GM12875 (cell line): ENCODE measurements around the gene KCNT1.

Experiments
- H3K4me3 ChIP-seq: one replicate; pipeline ENCODE4 v1.5.1; 2011; ENCODE audit warnings: low read depth, low read length, control low read depth
- CTCF ChIP-seq: IDR thresholded peaks from 2 replicates; pipeline ENCODE4 v1.5.1; 2011; ENCODE audit warnings: low read depth, mild to moderate bottlenecking, control low read depth, inconsistent platforms, low read length, moderate library complexity, borderline replicate concordance; ENCODE audit not compliant: insufficient read depth

KCNT1 gene

GRCh38 chr9:135749171-135750045 lies 47.4 kb downstream of the KCNT1 start:
- no peak overlapping the region for H3K4me3 ChIP-seq
- no peak for TF ChIP-seq CTCF

GRCh38 chr9:135750786-135751185 lies 48.8 kb downstream of the KCNT1 start:
- no peak overlapping the region for H3K4me3 ChIP-seq
- TF ChIP-seq CTCF, result no peak

- no peak for TF ChIP-seq CTCF
- H3K4me3 ChIP-seq, result no peak overlapping the region
Measured at GRCh38 chr9:135751501-135751900, 49.5 kb downstream of the KCNT1 start.

- H3K4me3 ChIP-seq, result no peak overlapping the region
- TF ChIP-seq CTCF, result no peak
Measured at GRCh38 chr9:135752281-135753204, 50.6 kb downstream of the KCNT1 start.

- no peak for TF ChIP-seq CTCF
Measured at GRCh38 chr9:135753391-135754105, 51.6 kb downstream of the KCNT1 start.

GRCh38 chr9:135756576-135756975 lies 54.6 kb downstream of the KCNT1 start:
- H3K4me3 ChIP-seq, result no peak overlapping the region
- TF ChIP-seq CTCF, result no peak

More at GRCh38 chr9:135753391-135754105, 51.6 kb downstream of the KCNT1 start:
- H3K4me3 ChIP-seq, result no peak overlapping the region
